Gastrocnemius medialis (tissue), 4 donors: Measurements from ENCODE around the gene SEC11C. TPM values are rescaled to one million over a fixed set of nuclear protein-coding genes. Genes with fewer than 3 reads are reported as not detected.

Experiments
- ATAC-seq, 2 donors: fragments of 150-250 bp; one replicate each; pipeline ENCODE4 v1.9.1; 2016
- DNase-seq, 2 donors: peaks; one replicate each; pipeline ENCODE4 v3.0.0-alpha.2; 2019
- H3K27ac ChIP-seq, 4 donors: fragments of 200-600 bp; sonication (generic); 1 replicate in 1 of 4; 2 replicates in 3 of 4; pipeline ENCODE4 v1.5.1; 2016 to 2018; ENCODE audit warnings: mild to moderate bottlenecking in 2 of 4, moderate library complexity in 1 of 4
- H3K27me3 ChIP-seq, 3 donors: fragments of 200-600 bp; sonication (generic) in 2 of 3; 1 replicate in 1 of 3; 2 replicates in 2 of 3; pipeline versions ENCODE4 v1.5.1 to v1.6.0; 2016 to 2019; ENCODE audit warnings: mild to moderate bottlenecking in 1 of 3, moderate library complexity in 1 of 3
- H3K36me3 ChIP-seq, 2 donors: fragments of 200-600 bp; sonication (generic) in 1 of 2; one replicate each; pipeline ENCODE4 v1.5.1; 2017 to 2018
- H3K4me1 ChIP-seq, 2 donors: fragments of 200-600 bp; sonication (generic) in 1 of 2; one replicate each; pipeline ENCODE4 v1.5.1; 2016 to 2017; ENCODE audit warnings: mild to moderate bottlenecking in 2 of 2
- H3K4me3 ChIP-seq, 4 donors: fragments of 200-600 bp; sonication (generic) in 3 of 4; 1 replicate in 1 of 4; 2 replicates in 3 of 4; pipeline ENCODE4 v1.5.1; 2016 to 2019; ENCODE audit warnings: mild to moderate bottlenecking in 2 of 4
- H3K9me3 ChIP-seq, 3 donors: fragments of 200-600 bp; sonication (generic) in 2 of 3; 1 replicate in 1 of 3; 2 replicates in 2 of 3; pipeline ENCODE4 v1.5.1; 2016 to 2019
- CTCF ChIP-seq, 5 experiments: fragments of 450-650 bp in 3 of 5; fragments of 200-600 bp in 2 of 5; sonication (generic) in 2 of 5; IDR thresholded peaks in 4 of 5; conservative IDR thresholded peaks in 1 of 5; 1 replicate in 4 of 5; 2 replicates in 1 of 5; pipeline ENCODE4 v1.5.1; 2016 to 2019; ENCODE audit warnings: antibody characterized with exemption in 5 of 5, mild to moderate bottlenecking in 3 of 5, moderate library complexity in 3 of 5
- POLR2A ChIP-seq, 2 donors: fragments of 450-650 bp; IDR thresholded peaks; one replicate each; pipeline ENCODE4 v1.6.1; 2017; ENCODE audit warnings: antibody characterized with exemption in 2 of 2, mild to moderate bottlenecking in 2 of 2, moderate library complexity in 2 of 2
- in situ Hi-C, 4 donors: fragments of 200-750 bp; cut with MboI; loops; one replicate each; pipeline versions ENCODE4 v1.15.0 to v1.8.0; 2017; ENCODE audit warnings: low sequenced_read_pairs in 4 of 4
- intact Hi-C: fragments of 100-400 bp; cut with DNase I; formaldehyde crosslinking; loops from one replicate; pipeline ENCODE4 v1.15.1; 2023; ENCODE audit warnings: low total_unique reads
- total RNA-seq, 4 donors: library from RNA; depleted of rRNA; stranded (reverse); fragments of >200 nt; gene quantifications; one replicate each; pipeline versions ENCODE4 v1.1.0 to v1.2.3, GENCODE V29; 2016

The SEC11C gene
- total RNA-seq, 4 donors from 2014 or later, result 7.7 to 17.1 (median 13.1) TPM

GRCh38 chr18:59132810-59133465 lies 6.7 kb upstream of the SEC11C start:
- intact Hi-C loops, result no loop called here
- TF ChIP-seq POLR2A (IDR thresholded peaks at IDR 0.05), result no peak
- H3K9me3 ChIP-seq, result no peaks in the 10 kb centered on the region
- H3K36me3 ChIP-seq, result no peaks in the 10 kb centered on the region
- in situ Hi-C loops, result loop anchor here in 2 of 4 donors (10.0 to 25.0 kb wide), 2 partner anchors 96 to 232 kb away; no protein-coding TSS in a partner anchor
- H3K27me3 ChIP-seq, result peaks cover 4 to 14% (median 10%) of the 10 kb centered on the region in 3 donors
- no peak for DNase-seq
- ATAC-seq, result no peak
- no peaks in the 10 kb centered on the region for H3K4me1 ChIP-seq
- H3K4me3 ChIP-seq, result no peak overlapping the region
- no peak overlapping the region for H3K27ac ChIP-seq

GRCh38 chr18:59139291-59139614 lies 431 bp upstream of the SEC11C start:
- Histone ChIP-seq H3K27me3 (peaks cover 0 to under 1% (median 0%) of the 10 kb centered on the region in 3 donors), H3K4me1 (peaks cover 6 to 20% of the 10 kb centered on the region in 2 donors), H3K9me3 (no peaks in the 10 kb centered on the region), H3K36me3 (no peaks in the 10 kb centered on the region), H3K27ac (peak overlapping the region; percentile 84 to 93 (median 90)), H3K4me3 (peak overlapping the region; percentile 81 to 99 (median 88))
- in situ Hi-C loops, result loop anchor here in 2 of 4 donors (10.0 to 25.0 kb wide), 2 partner anchors 102 to 226 kb away; no protein-coding TSS in a partner anchor
- intact Hi-C loops, result loop anchor here (1.0 to 5.0 kb wide), 2 partner anchors 220 to 1507 kb away; partner anchors contain the start of gene LMAN1
- DNase-seq (peak; percentile 75 to 88), ATAC-seq (peak; percentile 91)
- peak in 1 of 2 donors; percentile 20 for TF ChIP-seq POLR2A (IDR thresholded peaks at IDR 0.05)
- no peak for TF ChIP-seq CTCF (IDR thresholded peaks at IDR 0.05 in 4 of 5, conservative IDR thresholded peaks at IDR 0.05 in 1 of 5)

- Histone ChIP-seq H3K27me3 (no peaks in the 10 kb centered on the region), H3K27ac (peak overlapping the region; percentile 84 to 93 (median 90)), H3K9me3 (no peaks in the 10 kb centered on the region), H3K4me3 (peak overlapping the region; percentile 81 to 99 (median 88)), H3K4me1 (peaks cover 6 to 20% of the 10 kb centered on the region in 2 donors), H3K36me3 (no peaks in the 10 kb centered on the region)
- intact Hi-C loops, result no loop called here
- no peak for DNase-seq
- TF ChIP-seq CTCF (IDR thresholded peaks at IDR 0.05 in 4 of 5, conservative IDR thresholded peaks at IDR 0.05 in 1 of 5), result no peak
- no peak for TF ChIP-seq POLR2A (IDR thresholded peaks at IDR 0.05)
- in situ Hi-C loops, result loop anchor here in 1 of 4 donors (25.0 kb wide), 1 partner anchor 103 kb away; no protein-coding TSS in a partner anchor
- ATAC-seq, result peak; percentile 9 to 21
Observed at GRCh38 chr18:59140302-59140885, 710 bp downstream of the SEC11C start.

GRCh38 chr18:59141294-59142068 lies 1.8 kb downstream of the SEC11C start:
- Histone ChIP-seq H3K9me3 (no peaks in the 10 kb centered on the region), H3K36me3 (no peaks in the 10 kb centered on the region), H3K27ac (no peak overlapping the region), H3K4me1 (peaks cover 6 to 20% of the 10 kb centered on the region in 2 donors), H3K4me3 (no peak overlapping the region), H3K27me3 (no peaks in the 10 kb centered on the region)
- in situ Hi-C loops (loop anchor here in 1 of 4 donors (25.0 kb wide), 1 partner anchor 104 kb away; no protein-coding TSS in a partner anchor), intact Hi-C loops (no loop called here)
- ATAC-seq, result no peak
- DNase-seq, result no peak
- no peak for TF ChIP-seq CTCF (IDR thresholded peaks at IDR 0.05 in 4 of 5, conservative IDR thresholded peaks at IDR 0.05 in 1 of 5)
- no peak for TF ChIP-seq POLR2A (IDR thresholded peaks at IDR 0.05)
